ENCODE measurements around the gene LSAMP.

Gene LSAMP

DNA sequence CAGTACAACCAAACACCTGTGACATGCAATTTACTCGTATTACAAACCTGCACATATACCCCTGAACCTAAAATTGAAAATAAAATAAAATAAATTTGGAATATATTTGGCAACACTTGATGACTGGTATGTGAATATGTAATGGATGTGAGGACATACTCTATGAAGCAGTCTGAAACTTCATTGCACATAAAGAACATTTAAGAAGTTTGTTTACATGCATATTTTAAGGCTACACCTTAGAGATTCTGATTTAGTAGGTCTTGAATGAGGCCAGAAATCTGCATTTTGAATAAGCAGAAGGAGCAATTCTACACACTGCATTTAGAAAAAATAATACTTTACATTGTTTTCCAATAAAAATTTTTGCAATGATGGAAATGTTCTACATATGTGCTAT is 284.7 kb downstream of the LSAMP start:
- DNase-seq, result no peak

DNA sequence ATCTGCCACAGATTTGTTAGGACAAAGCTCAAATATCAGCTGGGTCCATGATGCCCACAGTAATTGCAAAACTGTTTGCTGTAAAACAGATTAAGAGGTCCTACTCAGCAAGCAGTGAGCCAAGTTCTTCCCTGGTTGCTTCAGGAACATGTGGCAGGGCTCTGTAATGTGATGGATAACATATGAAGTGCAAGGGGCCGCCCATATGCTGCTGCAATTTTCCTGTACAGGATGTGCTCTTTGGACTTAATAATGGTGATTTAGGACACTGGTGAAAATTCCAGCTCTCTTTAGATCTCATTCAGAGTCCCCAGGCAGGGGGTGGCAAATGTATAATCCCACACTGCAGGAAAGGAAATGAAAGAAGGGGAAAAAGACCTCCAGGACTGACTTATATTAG is 289.4 kb downstream of the LSAMP start:
- DNase-seq, result no peak

DNA sequence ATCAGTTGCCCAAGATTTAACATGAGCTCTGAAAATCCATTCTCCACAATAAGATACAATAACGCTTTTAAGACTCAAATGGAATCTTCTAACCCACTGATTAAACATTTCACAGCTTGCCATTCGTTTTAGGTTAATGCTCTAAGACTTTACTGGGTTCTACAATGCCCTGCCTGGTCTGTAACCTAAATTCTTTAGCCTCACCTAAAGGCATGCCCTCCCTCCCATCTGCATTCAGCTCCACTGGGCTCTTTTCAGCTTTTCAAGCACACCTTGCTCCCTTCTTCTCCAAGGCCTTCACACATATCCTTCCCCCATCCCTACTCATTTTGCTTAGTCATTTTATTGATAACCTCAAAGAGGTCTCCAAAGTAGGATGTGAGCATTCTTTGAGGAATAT is 290.9 kb downstream of the LSAMP start:
- no peak for DNase-seq

DNA sequence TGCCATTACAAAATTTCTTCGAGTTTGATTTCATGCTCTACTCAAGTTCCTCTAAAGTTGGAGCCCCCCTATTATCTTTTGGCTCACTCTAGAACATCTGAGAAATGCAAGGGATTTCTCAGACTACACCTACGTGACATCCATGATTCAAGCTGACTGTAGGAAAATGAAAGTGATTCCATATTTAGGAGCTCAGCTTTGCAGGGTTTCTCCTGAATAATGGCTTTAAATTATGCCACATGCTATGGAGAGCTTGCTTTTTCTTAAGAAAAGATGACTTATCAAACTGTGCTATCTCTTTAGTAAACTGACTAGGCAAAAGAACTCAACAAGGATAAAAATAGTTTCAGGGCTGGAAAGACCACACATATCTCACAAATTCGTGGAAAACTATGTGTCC is 292.1 kb downstream of the LSAMP start:
- DNase-seq, result no peak

DNA sequence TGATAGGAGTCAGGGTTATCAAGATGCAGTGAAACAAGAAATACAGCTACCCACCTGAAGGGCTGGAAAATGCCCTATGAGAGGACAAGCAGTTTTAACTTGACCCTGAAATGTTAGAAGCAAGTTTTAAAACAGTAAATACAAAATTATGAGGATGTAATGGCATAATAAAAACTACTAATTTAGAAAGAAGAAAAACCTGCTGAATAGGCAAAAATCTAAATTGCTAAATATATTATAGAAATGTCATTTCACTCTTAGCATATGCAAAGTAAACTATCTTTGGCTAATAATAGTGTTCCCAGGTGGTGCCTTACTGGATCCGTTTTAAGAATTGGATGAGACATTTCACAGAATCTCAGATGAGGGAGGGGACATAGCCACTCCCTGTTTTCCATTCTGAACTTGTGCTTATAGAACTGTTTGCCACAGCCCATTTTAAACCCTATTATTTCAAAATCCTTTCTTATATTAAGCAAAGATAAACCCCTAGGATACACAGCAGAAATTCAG is 294.6 kb downstream of the LSAMP start:
- no peak for DNase-seq

DNA sequence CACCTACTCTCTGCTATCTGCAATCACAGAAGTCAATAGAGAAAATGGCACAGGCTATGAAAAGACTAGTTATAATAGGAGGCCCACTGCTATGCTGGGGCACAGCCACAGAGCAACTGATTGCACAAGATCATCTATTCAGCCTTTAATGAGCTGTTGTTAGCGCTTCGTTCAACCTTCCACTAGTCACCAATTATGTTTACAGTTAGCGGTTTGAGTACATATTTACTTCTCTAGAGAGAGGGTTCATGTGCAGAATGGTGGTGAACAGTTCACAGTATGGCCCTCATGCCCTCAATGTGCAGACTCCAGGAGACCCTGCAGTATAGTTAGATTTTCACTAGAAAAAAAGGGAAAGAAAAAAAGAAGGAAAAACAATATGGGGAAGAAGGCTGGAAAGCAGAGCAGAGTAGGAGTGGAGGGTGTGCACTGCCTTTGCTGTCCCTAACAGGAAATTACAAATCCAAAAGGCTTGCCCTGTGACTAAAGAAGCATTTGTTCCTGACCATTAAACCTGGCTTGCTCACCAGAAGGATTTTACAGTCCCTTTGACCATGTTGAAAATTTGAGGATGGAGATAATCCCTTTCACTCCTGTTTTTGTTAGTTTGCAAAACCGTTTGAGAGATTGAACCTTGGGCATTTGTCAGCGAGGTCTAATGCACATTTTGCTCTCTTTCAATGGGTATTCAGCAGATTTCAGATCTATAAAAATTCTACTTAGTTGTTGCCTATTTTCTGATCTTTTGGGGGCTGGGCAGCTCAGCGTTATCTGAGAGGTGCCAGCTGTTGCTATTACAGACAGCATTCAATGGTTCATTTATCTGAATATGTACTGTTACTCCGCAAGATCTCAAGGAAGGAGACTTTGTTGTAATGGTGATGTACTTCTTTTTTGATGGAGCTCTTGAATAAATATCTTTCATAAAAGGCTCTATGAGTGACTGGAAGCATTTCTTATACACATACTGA is 296.1 kb downstream of the LSAMP start:
- DNase-seq, result no peak

DNA sequence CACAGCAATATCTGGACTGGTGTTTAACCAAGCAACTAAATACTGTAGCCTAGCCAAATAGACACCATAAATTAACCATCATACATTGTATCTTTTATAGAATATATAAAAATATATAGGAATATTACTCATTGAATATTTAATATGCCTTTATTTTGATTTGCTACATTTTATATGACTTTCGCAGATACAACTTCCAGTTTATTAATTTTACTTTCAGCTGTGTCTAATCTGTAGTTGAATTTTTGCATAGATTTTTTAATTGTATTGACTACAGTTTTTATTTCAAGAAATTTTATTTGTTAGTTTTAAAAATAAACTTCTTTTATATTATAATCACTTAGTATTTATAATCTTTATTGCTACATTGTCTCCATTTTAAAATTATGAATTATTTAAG is 299.7 kb downstream of the LSAMP start:
- DNase-seq, result no peak

DNA sequence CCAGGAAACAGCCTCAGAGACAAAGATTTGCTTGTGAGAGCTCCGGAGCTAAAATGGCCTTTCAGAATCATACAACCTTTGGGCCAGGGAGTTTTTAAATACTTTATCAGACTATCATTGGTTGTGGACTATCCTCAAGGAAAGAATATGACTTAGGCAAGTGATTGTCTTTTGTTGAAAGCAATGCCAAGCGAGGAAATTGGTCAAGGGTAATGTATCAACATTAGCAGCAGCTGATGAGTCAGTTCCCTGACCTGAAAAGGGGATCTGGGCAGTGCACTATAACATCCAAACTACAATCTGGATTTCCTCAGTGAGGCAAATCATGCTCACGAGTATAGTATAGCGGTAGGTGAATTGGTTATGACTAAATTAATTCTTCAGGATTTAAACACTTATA is 303.6 kb downstream of the LSAMP start:
- DNase-seq, result no peak

DNA sequence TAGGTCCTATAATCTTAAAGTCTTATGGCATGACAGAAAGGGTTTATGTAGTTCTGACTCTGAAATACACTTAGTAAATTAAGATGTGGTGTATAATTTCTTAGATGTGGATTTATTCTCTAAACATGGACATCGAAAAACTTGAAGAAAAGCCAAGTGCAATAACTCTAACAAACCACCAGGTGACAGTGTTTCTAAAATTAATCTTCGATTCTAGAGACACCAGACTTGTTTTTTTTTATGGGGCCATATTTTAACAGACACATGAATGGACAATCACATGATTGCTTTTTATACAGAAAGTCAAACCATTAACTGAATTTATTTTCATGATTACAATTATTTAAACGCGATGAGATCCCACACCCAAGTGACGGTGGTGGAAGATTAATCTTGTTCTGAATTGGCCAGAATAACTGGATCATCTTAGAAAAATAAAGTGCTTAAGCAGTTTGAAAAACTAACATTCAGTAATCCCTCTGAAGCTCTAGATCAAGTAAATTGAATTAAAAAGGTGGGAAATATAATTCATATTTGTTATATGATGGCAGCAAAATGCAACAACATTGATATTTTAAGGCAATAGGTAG is 305.1 kb downstream of the LSAMP start:
- DNase-seq, result peak; percentile 30

DNA sequence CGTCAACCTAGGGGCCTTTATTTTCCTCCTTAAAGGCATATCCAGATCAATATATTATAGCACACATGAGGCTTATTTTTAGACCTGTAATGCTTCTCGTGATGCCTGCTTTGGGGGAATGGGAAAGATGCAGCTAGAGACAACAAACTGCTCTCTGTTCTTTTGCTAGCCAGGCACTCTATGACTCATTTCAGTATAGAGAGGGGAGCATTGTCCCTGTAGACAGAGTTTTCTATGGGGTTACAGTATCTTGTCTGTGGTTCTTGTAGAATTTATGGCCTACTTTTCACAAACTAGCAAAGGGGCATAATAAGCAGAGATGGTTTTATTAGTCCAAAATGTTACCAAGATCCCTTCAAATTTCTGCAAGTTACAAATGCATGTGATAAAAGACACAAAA is 305.6 kb downstream of the LSAMP start:
- no peak for DNase-seq

DNA sequence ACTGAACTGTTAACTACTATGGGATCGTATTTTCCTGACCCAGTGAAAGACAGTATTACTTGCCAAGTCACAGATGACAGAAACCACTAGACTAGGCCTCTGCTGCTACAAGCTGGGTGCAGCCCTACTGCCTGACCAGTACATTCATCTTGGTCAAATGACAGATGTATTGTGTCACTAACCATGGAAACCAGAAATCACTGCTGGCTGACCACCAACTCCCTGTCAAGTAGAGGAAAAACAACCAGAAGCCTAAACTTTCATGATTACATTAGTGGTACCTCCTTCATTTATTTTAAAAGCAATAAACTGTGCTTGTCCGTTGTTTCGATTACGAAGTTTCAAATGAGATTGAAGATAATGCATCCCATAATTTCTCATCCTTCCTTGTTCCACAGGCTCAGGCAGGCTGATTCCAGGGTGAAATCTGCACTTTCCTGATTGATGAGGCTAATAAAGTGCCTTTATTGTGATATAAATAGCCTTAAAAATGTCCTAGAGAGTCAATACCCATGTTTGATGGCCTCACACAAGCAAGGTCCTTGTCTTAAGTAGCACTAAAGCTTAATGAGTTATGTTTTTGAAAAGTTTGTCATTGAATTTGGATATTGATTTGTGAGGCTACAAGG is 309.7 kb downstream of the LSAMP start:
- DNase-seq, result no peak

DNA sequence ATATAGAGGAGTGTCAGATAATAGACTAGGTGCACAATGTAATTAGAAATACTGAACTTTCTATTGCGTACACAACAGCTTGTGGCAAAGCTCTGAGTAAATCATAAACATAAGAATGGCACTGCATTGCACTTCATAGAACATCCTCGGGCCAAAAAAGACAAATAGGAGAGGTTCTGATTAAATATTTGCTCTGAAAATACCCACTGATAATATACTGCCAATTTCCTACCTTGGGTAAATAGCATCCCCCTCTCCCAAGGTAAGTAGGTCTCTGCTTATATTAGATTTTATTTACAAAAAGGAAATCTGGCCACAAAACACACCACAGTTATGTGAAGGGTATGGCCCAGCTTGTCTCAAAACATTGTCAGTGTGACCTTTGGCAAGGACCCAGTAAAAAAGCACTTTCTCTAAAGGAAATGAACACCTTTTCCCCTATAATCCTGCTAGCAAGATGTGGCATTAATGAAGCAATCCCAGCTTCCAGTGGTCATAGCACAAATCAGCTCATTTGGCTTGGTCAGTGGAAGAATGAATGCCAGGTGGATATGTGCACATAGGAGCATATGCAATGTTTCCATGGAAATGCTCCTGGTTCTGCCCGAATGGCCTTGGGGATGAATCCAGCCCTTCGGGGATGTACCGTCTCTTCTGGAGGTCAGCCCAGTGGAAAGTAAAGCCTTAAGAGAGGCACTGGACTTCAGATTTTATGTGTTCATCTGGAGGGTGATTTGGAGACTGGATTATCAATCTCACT is 315.9 kb downstream of the LSAMP start:
- DNase-seq, result no peak

DNA sequence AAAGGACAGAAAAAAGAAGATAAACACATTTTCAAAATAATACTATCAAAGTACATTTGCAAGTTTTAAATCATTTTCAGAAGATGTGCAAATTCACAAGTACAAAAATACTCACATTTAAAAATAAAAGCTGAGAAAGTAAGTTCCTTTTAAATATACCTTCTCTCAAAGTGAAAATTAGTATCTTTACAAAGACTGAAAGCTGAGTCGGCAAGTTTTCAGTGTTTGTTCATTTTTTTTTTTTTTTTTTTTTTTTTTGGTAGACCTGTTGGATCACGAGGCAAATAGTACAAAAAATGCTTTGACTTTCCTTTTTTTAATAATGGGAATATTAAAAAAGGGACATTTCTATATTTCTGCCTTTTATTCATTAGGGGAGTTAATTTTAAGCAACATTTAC is 317.8 kb downstream of the LSAMP start:
- DNase-seq, result no peak

DNA sequence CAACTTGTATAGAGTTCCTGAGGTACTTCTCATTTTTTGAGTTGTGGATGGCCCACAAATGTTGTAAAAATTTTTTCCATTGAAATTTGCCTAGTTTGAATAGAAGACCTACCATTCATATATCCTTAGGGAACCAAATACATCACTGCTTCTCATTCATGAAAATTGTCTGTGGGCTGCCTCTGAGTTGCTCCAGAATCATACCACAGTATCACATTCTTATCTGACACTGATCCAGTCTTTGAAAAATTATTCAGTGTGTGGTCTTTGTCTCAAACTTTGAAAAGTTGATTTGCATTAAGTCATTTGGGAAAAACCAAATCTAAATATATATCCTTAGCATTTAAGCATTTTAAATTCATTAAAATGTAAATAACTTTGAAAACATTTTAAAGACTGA is 321.1 kb downstream of the LSAMP start:
- DNase-seq, result no peak

DNA sequence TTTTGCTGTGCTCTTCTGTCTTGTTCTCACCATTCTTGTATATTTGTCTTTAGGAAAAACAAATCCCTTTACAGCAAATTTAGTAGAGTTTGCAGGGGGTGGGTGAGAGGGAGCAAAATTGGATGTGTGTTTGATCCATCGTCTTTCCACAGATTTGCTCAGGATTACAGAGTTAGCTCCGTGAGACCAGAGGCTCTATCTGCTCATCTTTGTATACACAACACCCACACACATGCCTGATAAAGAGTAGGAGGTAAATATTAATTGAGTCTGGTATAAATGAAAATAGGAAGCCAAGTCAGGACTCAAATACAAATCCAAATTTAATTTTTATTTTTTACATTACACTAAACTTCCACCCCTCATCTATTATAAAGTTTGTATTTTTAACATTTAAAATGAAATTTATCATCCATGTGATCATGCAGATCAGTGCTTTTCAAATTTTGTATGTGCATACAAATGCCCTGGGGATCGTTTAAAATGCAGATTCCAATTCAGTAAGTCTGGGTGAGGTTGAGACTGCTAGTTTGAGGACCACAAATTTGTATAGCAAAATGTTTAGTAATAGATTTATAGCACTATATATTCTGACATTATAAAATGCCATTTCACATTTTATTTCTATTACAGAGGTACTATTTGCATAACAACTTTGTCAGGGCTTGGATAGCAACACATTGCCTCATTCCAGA is 326.7 kb downstream of the LSAMP start:
- no peak for DNase-seq

DNA sequence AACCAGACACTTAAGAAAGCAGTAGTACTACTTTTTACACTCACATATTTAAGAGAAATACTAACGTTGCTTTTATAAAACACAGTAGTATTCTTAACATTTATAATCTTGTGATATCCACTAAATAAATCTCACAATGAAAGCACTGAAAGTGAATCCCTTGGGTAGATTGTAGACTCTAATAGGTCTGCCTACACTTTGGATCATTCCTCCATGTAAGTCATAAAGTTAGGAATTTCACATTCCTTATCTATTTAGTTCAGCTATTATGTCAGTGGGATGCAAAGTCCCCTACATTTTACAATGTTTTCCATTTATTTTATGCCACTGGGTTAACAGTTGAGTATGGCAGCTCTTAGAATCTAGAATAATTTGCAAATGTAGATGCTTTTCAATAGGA is 330.7 kb downstream of the LSAMP start:
- no peak for DNase-seq

DNA sequence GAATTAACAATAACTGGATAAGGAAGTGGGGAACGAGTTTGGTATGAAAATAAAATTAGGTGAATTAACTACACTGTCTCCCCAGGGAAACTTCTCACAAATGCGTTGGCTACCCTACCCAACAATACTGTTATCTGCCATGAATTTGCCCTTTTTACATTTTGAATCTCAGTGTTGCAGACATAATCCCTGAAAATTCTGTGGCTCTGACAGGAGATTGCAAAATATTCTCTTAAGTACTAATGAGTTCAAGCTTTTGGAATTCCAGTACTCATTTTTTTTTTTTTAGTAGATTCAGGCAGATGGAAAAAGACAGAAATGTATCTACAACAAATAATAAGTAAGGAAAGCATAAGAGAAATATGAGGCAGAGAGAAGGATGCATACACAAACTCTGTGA is 332.6 kb downstream of the LSAMP start:
- DNase-seq, result no peak

DNA sequence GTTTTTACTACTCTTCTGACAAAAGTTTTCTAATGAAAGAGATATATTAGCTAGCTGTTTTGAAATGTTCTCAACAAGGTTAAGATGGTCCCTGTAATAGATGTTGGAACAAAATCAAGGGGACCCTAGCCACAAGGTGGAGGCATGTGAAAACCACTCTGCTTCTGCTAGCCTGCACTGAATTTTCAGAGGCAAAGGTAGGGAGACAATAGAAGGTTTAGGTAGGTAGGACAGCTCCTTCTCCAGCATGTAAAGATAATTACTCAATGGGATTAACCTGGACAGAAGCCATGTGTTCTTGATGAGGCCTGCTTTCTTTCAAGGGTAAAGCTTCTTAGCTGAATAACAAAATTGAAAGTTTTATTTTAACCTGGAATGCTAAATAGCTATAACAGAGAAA is 333.5 kb downstream of the LSAMP start:
- no peak for DNase-seq

DNA sequence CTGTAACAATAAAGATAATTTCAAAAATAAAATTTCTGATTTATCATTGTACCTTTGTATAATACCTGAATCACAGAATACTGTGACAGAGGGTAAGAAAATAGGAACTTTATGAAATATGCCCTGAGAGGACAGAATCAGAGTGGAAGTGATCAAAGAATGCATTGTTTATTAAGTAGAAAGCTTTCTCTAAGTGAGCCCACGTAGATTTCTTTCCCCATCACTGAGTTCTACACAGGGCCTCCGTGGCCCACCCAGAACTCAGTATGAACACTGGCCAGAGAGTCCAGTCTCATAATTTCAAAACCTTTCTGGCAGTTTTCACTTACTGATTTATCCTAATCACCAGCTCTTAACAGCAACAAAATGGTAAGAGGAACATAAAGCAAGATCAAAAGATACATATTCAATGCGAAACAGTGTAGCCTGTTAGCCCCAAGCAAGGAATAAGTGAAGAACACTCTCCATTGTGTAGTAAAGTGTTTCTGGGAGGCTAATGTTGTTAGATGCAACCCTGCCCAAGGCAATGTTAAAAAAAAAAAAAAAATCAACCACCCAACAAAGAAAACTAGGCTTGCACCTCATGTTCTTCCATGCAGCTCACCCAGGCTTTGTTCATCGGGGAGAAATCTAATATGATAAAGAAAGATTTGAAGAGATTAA is 341.3 kb downstream of the LSAMP start:
- no peak for DNase-seq

DNA sequence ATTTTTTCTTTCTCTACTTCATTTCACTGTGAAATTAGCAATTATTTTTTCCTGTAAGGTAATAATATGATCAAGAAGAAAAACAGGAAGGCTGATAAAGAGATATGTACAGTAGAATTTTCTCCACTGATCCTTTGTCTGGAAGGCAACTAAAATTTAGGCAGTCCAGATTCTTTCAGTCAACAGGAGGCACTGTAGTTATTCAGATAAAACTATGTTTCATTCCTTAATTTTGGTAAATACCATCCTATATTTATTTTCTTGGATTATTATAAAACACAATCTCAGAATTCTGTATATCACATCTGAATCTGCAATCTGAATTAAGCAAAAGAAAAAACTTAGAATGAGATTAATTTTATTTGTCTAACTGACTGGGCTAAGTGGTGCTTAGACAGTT is 343.2 kb downstream of the LSAMP start:
- DNase-seq, result no peak

DNA sequence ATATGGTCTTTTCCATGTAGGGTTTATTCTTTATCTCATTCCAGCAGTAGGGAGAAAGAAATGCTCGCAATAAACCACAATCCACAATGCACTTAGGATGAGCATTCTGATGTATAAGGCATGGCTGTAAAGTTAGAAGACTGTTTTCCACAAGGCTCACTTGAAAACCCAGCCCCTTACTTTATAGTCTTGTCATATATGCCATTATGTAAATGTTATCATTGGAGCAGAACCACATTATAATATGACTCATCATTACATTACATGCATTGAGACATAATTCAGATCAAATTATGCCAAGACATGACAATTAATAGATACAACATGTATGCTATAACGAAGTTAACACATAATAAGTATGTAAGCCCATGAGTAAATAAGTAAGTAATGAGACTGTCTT is 348.1 kb downstream of the LSAMP start:
- DNase-seq, result no peak

DNA sequence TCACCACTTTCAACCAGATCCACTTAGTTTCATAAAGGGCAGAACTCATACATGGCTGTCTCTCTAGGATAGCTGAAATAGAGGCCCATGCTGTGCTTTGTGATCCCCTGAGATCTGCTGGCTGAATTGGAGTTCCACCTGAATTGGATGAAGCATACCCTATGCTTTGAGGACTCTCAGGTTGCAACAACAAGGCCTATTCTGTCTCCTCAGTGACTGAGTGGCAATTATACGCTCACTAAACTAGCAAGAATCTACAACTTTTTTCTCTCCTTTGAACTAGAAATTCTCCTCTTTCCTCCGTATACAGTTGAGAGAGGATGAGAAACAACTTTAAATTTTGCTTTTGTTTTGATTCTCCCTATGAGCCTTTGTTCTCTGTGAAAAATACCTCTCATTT is 348.7 kb downstream of the LSAMP start:
- DNase-seq, result no peak

Measured in suppressor macrophage treated with lipopolysaccharide for 4 hours (primary cell).